Posterior vena cava (tissue), 2 donors: ENCODE data around the gene CENPL. TPM values are rescaled to one million over a fixed set of nuclear protein-coding genes. Genes with fewer than 3 reads are reported as not detected.
"Not testable (repeated sequence)": the region's sequence is repeated elsewhere in the genome, so short reads cannot be mapped to it uniquely, and the experiment has no call there.

ENCODE experiments used
- DNase-seq: peaks from one replicate; pipeline ENCODE4 v3.0.0-alpha.2; 2020; ENCODE audit warnings: low spot score
- intact Hi-C, 2 donors: fragments of 100-400 bp; cut with DNase I; formaldehyde crosslinking; loops; one replicate each; pipeline versions ENCODE4 v1.14.1 to v1.14.2; 2022 to 2023
- total RNA-seq, 2 donors: library from RNA; stranded (reverse); fragmentation: NEBNext Ultra II Directional; extraction: Animal tissue kit (Norgen Biotek cat#: 25700); gene quantifications; one replicate each; pipeline ENCODE4 v1.2.1, GENCODE V29; 2021
- donor health status: DM: yes; HTN: yes; CAD: no.
- donor health status: DM: yes; HTN: yes; CAD: no.

The CENPL gene
- total RNA-seq, 2 donors from 2014 or later = 5.4 to 8.4 TPM

GRCh38 chr1:173771560-173771959 is 53.1 kb downstream of the CENPL start:
- intact Hi-C loops = no loop called here
- no peak for DNase-seq

GRCh38 chr1:173770330-173770729 is 54.4 kb downstream of the CENPL start:
- intact Hi-C loops, DNase-seq: not testable (repeated sequence)

- no peak for DNase-seq
- intact Hi-C loops = no loop called here
These were observed 55.9 kb downstream of the CENPL start for GRCh38 chr1:173768827-173769226.

- intact Hi-C loops = no loop called here
- no peak for DNase-seq
These were observed 56.5 kb downstream of the CENPL start for GRCh38 chr1:173768206-173768605.

- intact Hi-C loops, DNase-seq: not testable (repeated sequence)
These were observed 60.4 kb downstream of the CENPL start for GRCh38 chr1:173764331-173764730.

- intact Hi-C loops = no loop called here
- DNase-seq = no peak
These were observed 65.7 kb downstream of the CENPL start for GRCh38 chr1:173758980-173759379.

- intact Hi-C loops = no loop called here
- DNase-seq = no peak
These were observed 66.6 kb downstream of the CENPL start for GRCh38 chr1:173758110-173758509.

GRCh38 chr1:173757666-173758065 is 67.0 kb downstream of the CENPL start:
- intact Hi-C loops = no loop called here

GRCh38 chr1:173753830-173754229 is 70.9 kb downstream of the CENPL start:
- intact Hi-C loops = no loop called here
- DNase-seq = no peak

More at GRCh38 chr1:173757666-173758065, 67.0 kb downstream of the CENPL start:
- no peak for DNase-seq

Other genes starting within 250 kb of the CENPL start
- gene SLC9C2, start 221.8 kb downstream of the CENPL start, total RNA-seq = not detected
- gene TEX50, start 189.5 kb downstream of the CENPL start, total RNA-seq = not detected
- gene ANKRD45, start 155.0 kb downstream of the CENPL start, total RNA-seq = under 1 TPM; 0.14 to 0.42 TPM
- 10 to 100 TPM; 25.8 to 27.2 TPM for gene KLHL20, start 109.9 kb downstream of the CENPL start, total RNA-seq
- 1 to 10 TPM; 8.7 to 8.8 TPM for gene DARS2, start 210 bp downstream of the CENPL start, total RNA-seq
- gene GAS5, start 43.1 kb upstream of the CENPL start, total RNA-seq = 100 to 1,000 TPM; 185 to 193 TPM
- 10 to 100 TPM; 12.0 to 15.0 TPM for gene ZBTB37, start 43.5 kb upstream of the CENPL start, total RNA-seq
- gene SERPINC1, start 92.4 kb upstream of the CENPL start, total RNA-seq = under 1 TPM in 1 of 2 donors, not detected in 1; 0.65 TPM
- gene RC3H1, start 197.5 kb upstream of the CENPL start, total RNA-seq = 10 to 100 TPM; 25.8 to 27.2 TPM